ENCODE measurements around the gene PRMT7. TPM values are rescaled to one million over a fixed set of nuclear protein-coding genes. Genes with fewer than 3 reads are reported as not detected.

PRMT7 gene
- total RNA-seq, 1 experiment from 2014 or later = 40.2 TPM

GRCh38 chr16:68346892-68347480, 36.2 kb downstream of the PRMT7 start:
- no peak for DNase-seq (ENCODE audit: low spot score)

GRCh38 chr16:68347605-68348004, 36.8 kb downstream of the PRMT7 start:
- no peak for DNase-seq (ENCODE audit: low spot score)

GRCh38 chr16:68348639-68349445, 38.0 kb downstream of the PRMT7 start:
- DNase-seq (ENCODE audit: low spot score) = no peak

- DNase-seq (ENCODE audit: low spot score) = no peak
Observed at GRCh38 chr16:68349838-68350410, 39.1 kb downstream of the PRMT7 start.

- DNase-seq (ENCODE audit: low spot score) = no peak
Observed at GRCh38 chr16:68350813-68351350, 40.1 kb downstream of the PRMT7 start.

- no peak for DNase-seq (ENCODE audit: low spot score)
Observed at GRCh38 chr16:68351463-68351862, 40.6 kb downstream of the PRMT7 start.

GRCh38 chr16:68351991-68352431, 41.2 kb downstream of the PRMT7 start:
- no peak for DNase-seq (ENCODE audit: low spot score)

GRCh38 chr16:68353366-68353765, 42.5 kb downstream of the PRMT7 start:
- DNase-seq (ENCODE audit: low spot score) = no peak

- DNase-seq (ENCODE audit: low spot score) = no peak
Observed at GRCh38 chr16:68354816-68355215, 44.0 kb downstream of the PRMT7 start.

GRCh38 chr16:68355447-68356248, 44.8 kb downstream of the PRMT7 start:
- DNase-seq (ENCODE audit: low spot score) = no peak

GRCh38 chr16:68356249-68356918, 45.6 kb downstream of the PRMT7 start:
- no peak for DNase-seq (ENCODE audit: low spot score)

- no peak for DNase-seq (ENCODE audit: low spot score)
Observed at GRCh38 chr16:68356919-68357286, 46.1 kb downstream of the PRMT7 start.

- DNase-seq (ENCODE audit: low spot score) = no peak
Observed at GRCh38 chr16:68357521-68357922, 46.7 kb downstream of the PRMT7 start.

GRCh38 chr16:68357923-68358322, 47.1 kb downstream of the PRMT7 start:
- no peak for DNase-seq (ENCODE audit: low spot score)

GRCh38 chr16:68358951-68359350, 48.1 kb downstream of the PRMT7 start:
- no peak for DNase-seq (ENCODE audit: low spot score)

GRCh38 chr16:68359398-68360191, 48.8 kb downstream of the PRMT7 start:
- no peak for DNase-seq (ENCODE audit: low spot score)

- DNase-seq (ENCODE audit: low spot score) = no peak
Observed at GRCh38 chr16:68360547-68360946, 49.7 kb downstream of the PRMT7 start.

- DNase-seq (ENCODE audit: low spot score) = no peak
Observed at GRCh38 chr16:68360956-68361355, 50.1 kb downstream of the PRMT7 start.

- DNase-seq (ENCODE audit: low spot score) = no peak
Observed at GRCh38 chr16:68361485-68361884, 50.7 kb downstream of the PRMT7 start.

- no peak for DNase-seq (ENCODE audit: low spot score)
Observed at GRCh38 chr16:68362262-68362913, 51.6 kb downstream of the PRMT7 start.

Data from A172 (cell line).